Renal cortical epithelial cell (primary cell): ENCODE measurements around the gene CRLF1. TPM values are rescaled to one million over a fixed set of nuclear protein-coding genes. Genes with fewer than 3 reads are reported as not detected.
A peak's percentile ranks its signal among the peaks of the same experiment; 100 is the strongest.

ENCODE experiments used
- DNase-seq: peaks from one replicate; pipeline ENCODE4 v3.0.0-alpha.2; 2011; ENCODE audit warnings: low read depth
- total RNA-seq: library from RNA; depleted of rRNA; stranded (reverse); fragments of >200 nt; gene quantifications from 2 replicates; pipeline ENCODE4 v1.2.3, GENCODE V29; 2014

CRLF1 gene
- 0.30 TPM in 1 of 2 replicates, not detected in the other for total RNA-seq

- DNase-seq, result no peak
Measured at GRCh38 chr19:18606281-18607225, at the start of gene CRLF1. CRLF1 (minus strand) TSS chr19:18606799; CDS start chr19:18606656, 143 bp downstream.

GRCh38 chr19:18655173-18655844 lies 48.7 kb upstream of the CRLF1 start:
- DNase-seq, result no peak

- no peak for DNase-seq
Measured at GRCh38 chr19:18654469-18654868, 47.9 kb upstream of the CRLF1 start.

GRCh38 chr19:18653853-18654252 lies 47.3 kb upstream of the CRLF1 start:
- no peak for DNase-seq

GRCh38 chr19:18651733-18652132 lies 45.1 kb upstream of the CRLF1 start:
- no peak for DNase-seq

GRCh38 chr19:18651300-18651699 lies 44.7 kb upstream of the CRLF1 start:
- DNase-seq, result no peak

- no peak for DNase-seq
Measured at GRCh38 chr19:18650468-18651041, 44.0 kb upstream of the CRLF1 start.

GRCh38 chr19:18650021-18650390 lies 43.4 kb upstream of the CRLF1 start:
- DNase-seq, result no peak

- no peak for DNase-seq
Measured at GRCh38 chr19:18649371-18650020, 42.9 kb upstream of the CRLF1 start.

- no peak for DNase-seq
Measured at GRCh38 chr19:18648973-18649315, 42.3 kb upstream of the CRLF1 start.

- DNase-seq, result no peak
Measured at GRCh38 chr19:18647807-18648206, 41.2 kb upstream of the CRLF1 start.

- no peak for DNase-seq
Measured at GRCh38 chr19:18647371-18647767, 40.8 kb upstream of the CRLF1 start.

- no peak for DNase-seq
Measured at GRCh38 chr19:18646535-18647370, 40.2 kb upstream of the CRLF1 start.

- no peak for DNase-seq
Measured at GRCh38 chr19:18645035-18645511, 38.5 kb upstream of the CRLF1 start.

- DNase-seq, result no peak
Measured at GRCh38 chr19:18644196-18645034, 37.8 kb upstream of the CRLF1 start.

- no peak for DNase-seq
Measured at GRCh38 chr19:18639706-18640243, 33.2 kb upstream of the CRLF1 start.

- DNase-seq, result peak; percentile 36
Measured at GRCh38 chr19:18637673-18638630, 31.4 kb upstream of the CRLF1 start.

GRCh38 chr19:18636969-18637629 lies 30.5 kb upstream of the CRLF1 start, which contains the start of gene KLHL26:
KLHL26 (plus strand) TSS chr19:18637028; CDS start chr19:18637055, 27 bp downstream.
- DNase-seq, result no peak
